Measurements from ENCODE around the gene SORCS3.
A peak's percentile ranks its signal among the peaks of the same experiment; 100 is the strongest.

The SORCS3 gene

DNA sequence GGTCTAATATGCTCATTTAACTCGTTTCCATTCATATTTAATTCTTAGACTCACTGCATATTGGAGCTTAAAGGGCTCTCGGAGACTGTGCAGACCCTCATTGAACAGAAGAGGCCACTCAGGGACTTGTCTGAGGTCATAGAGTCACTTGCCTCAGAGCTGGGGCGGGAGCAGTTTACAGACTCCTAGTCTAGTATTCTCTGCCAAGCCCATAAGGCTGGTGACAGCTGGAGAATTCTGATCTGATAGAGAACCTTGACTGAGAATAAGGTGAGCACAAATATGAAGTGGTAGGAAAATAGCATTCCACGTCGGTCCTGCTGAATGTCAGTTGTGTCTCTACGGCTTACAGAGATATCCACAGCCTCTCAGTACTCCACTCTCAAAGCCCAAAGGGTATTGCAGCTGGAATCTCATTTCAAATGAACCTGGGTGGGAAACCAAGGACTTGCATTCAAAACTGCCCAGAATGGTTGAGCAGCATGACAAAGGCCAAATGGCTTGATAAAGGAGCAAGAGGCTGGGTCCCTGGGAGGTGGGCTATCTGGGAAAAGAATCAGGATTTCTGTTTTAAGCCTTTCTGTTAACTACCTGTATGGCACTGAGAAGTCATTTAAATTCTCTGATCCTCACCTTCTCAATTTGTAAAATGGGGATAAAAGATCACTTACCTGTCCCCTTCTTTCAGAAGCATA lies 283.2 kb downstream of the SORCS3 start:
- DNase-seq: no peak

DNA sequence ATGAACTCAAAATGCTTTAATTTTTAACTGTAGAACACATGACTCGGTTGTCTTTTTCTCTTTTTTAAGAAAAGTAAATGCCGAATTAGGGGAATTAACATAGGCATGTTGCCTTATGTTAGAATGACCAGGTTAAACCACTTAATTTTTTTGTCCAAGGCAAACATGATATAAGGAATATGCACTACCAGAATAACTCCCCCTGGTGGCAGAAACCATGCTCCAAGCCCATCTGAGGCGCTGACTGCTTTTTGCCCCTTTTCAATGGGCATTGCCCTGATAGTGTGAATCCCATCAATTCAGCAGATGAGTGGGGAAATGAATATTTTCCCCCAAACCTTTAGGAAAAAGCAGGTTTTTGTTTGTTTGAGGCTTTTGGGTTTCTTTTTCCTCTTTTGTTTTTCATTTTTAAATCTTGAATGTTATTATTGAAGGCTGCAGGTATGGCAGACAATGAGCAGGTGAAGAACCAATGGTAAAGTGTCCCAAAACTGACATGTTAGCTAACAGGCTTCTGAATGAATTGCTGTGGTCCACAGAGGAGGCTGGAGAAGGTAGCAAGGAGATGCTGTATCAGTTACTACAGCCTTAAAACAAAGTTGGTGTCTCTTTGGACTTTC lies 284.3 kb downstream of the SORCS3 start:
- DNase-seq: peak in 1 of 2 donors; percentile 29

DNA sequence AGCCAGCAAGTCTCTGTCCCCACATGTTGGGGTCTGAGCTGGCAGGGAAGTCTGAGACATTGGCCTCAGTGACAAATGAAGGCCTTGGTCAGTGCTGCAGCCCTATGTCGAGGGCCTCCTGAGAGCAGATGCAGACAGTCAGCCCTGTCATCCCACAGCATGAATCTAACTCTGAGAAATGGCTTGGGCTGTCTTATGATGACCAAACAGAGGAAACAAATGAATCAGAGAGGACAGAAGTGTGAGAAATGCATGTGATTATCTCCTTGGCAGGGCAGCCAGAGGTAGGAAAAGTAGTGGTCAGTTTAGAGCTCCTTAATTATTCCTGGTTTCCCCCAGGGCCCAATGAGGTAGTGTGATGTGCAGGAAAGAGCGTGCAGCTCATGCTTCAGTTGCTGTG lies 287.6 kb downstream of the SORCS3 start:
- no peak for DNase-seq

GRCh38 chr10:104931612-104932134 lies 290.6 kb downstream of the SORCS3 start:
- DNase-seq: no peak

DNA sequence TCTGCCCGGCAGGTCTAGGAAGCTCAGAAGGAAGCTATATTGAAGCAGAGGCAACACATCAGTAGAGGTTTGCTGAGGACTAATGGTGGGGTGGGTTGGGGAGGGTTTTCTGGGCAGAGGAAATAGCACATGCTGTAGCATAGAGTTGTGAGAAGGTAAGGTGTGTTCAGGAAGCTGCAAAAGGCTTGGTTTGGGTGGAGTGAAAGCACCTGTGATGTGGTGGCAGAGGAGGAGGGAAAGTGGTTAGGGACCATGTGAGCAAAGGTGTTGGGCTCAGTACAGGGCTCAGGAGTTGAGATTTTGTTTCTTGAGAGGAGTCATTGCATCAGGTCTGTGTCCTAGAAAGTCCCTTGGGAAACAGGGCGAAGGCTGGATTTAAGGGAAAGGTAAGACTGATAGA lies 294.6 kb downstream of the SORCS3 start:
- peak in 1 of 2 donors; percentile 21 for DNase-seq

DNA sequence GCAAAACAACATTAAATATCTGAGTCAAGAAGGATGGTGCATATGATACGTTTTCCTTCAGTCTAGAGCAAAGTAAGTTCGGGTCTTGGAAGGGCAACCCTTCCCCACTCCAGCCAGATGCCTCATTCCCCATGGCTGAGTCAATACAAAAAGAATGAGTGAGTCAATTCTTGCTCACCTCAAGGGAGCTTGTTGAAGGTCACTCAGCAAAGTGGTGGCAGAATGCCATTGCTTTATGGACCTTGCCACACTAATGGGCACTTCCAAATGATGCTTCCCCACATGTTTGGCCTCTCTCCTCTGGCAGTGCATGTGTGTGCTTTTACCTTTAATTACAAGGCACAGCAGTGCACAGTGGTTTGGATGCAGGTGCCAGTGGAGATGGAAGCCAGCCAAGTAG lies 296.5 kb downstream of the SORCS3 start:
- DNase-seq: no peak

DNA sequence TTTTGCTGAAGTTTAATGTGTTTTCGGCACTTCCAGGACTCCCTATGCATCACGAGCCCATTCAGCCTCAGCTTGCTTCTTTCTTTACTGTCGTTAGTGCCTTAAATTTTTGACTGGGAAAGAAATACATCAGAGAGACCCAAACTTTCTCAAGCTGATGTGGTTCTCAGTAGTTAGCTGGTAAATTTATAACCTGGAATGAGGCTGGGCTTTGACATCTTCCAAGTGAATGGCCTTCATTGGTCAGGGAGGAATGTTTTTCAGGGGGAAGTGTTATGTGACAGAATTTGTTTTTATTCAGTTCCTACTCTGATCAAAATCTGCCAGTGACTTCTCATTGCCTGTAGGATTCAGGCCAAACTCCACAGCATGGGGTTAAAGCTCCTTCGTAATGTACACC lies 296.9 kb downstream of the SORCS3 start:
- no peak for DNase-seq

GRCh38 chr10:104941662-104942061 lies 300.6 kb downstream of the SORCS3 start:
- DNase-seq: no peak

DNA sequence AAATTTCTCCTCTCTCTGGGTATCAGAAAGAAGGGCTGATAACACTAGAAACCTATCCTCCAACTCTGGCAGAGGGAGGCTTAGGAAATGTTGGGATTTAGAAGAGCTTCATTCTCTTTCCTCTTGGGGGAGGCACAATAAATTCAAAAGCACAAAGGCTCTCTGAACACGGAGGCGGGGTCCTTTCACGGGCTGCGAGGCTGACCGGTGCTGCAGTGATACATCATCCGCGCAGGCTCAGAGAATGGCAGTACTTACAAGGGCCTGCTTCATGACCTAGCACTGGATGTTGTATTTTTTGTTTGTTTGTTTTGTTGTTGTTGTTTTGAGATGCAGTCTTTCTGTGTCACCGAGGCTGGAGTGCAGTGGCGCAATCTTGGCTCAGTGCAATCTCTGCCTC lies 306.2 kb downstream of the SORCS3 start:
- no peak for DNase-seq

- DNase-seq: no peak
Measured at GRCh38 chr10:104957178-104957841, 316.2 kb downstream of the SORCS3 start.

GRCh38 chr10:104966563-104967297 lies 325.6 kb downstream of the SORCS3 start:
- no peak for DNase-seq

- no peak for DNase-seq
Measured at GRCh38 chr10:104980368-104980767, 339.3 kb downstream of the SORCS3 start.

DNA sequence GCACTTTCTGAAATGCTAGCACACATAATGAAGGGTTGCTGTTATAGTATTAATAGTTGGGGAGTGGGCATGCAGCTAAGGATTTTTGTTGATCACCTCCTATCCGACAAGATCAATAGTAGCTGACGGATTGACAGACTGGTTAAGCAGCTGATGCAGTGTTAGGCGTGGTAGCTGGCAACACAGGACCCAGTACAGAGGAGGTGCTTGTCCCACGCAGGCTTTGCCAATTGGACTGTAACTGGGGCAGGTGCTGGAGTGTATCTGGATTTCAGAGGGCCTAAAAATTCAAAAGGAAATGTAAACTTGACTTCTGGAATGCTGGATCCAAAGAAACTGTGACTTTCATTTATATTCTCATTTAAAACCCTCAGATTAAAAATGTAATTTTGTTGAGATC lies 340.9 kb downstream of the SORCS3 start:
- no peak for DNase-seq

- DNase-seq: no peak
Measured at GRCh38 chr10:104988686-104989085, 347.6 kb downstream of the SORCS3 start.

DNA sequence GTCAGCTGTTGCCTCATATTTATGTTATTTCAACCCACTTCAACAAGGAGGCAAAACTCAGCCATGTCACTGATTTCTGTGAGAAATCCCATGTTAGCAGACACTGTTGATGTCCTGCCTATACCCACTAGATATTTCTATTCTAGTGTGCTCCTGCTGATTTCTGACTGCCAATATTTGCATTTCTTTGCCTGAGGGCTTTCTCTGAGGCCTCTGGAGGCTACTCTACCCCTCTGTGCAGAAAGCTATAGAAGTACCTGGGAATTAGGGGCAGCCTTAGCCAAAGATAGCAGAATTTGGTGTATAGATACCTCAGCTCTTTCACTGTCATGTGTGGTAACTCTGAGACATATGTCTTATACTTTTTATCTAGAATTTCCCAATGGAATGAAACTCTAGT lies 348.8 kb downstream of the SORCS3 start:
- DNase-seq: no peak

DNA sequence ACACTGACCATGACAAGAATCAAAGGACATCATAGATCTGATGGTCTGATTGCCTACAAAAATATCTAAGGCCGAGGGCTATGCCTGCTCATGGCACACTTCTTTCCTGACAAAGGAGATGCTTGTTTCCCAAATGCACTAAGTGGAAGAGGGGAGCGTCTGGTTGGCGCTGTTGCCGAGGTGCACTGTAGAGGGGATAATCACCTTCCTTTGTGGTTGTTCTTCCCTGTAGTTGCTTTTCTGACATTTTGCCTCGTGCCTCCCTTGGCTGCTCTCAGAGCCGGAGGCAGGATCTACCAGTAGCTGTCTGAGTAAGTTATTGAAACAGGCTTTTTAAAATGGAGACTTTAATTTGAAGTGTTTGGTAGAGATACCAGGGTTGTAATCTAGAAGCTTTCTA lies 352.0 kb downstream of the SORCS3 start:
- no peak for DNase-seq

- no peak for DNase-seq
Measured at GRCh38 chr10:105001269-105001668, 360.2 kb downstream of the SORCS3 start.

GRCh38 chr10:105010411-105011121 lies 369.5 kb downstream of the SORCS3 start:
- DNase-seq: no peak

DNA sequence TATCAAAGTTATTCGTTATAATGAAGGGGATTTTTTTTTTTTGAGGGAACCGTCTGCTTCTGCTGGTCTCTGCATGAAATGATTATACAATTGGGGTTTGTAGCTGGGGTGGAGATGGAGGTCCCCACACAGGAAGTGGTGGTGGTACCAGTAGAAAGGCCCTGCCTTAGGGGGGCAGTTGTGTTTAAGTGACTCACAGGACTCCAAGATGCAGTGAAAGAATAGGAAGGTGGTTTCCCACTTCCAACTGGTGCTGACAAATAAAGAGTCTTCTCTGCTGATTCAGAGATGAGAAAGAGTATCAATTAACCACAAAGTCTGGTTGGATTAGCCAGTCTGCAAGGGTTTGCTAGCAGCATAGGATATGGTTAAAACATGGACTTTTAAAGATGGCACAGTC lies 376.0 kb downstream of the SORCS3 start:
- DNase-seq: no peak

- DNase-seq: no peak
Measured at GRCh38 chr10:105017691-105018090, 376.6 kb downstream of the SORCS3 start.

DNA sequence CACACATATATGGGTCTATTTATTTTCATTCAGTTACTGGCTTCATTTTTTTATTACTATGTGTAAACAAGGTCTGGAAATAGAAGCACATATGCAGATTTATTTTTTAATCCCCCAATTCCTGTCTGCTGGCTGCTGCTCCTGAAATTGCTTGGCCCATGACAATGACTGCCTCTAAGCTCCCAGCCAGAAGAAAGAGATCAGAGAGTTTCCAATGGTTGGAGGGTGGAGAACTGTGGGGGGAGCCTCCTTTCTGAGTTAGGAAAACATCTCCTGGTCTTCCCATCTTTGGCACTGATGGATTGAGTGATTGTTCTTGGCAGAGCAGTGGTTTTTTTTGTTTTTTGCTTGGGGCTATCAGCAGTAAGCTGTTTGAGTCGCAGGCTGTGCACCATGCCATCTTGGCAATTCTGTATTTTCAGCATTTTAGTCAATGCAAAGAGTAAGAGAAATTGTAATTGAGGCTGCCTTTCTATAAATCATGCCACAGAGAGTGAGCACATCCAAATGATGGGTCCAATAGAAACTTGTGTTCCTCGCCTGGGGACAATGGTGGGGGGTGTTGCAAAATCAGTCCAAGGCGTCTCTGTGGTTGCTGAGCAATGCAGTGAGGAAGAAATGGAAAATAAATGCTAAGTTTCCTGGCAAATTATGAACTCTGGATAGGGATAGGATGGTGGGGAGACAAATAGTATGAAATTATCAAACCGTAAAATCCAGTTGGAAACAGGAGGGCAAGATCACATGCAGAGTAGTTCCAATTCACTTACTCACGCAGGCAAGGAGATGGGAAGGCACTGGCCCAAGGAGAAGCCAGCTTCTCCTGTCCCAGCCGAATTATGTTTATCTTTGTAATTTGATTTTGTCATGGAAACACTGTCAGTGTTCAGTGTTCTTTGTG lies 382.4 kb downstream of the SORCS3 start:
- DNase-seq: no peak

- no peak for DNase-seq
Measured at GRCh38 chr10:105024184-105024583, 383.1 kb downstream of the SORCS3 start.
